Endodermal cell (in vitro differentiated cells): ENCODE data around the gene HGFAC. TPM values are rescaled to one million over a fixed set of nuclear protein-coding genes. Genes with fewer than 3 reads are reported as not detected.

Experiments used
- DNase-seq: peaks from one replicate; pipeline ENCODE4 v3.0.0-alpha.2; 2017
- H3K27ac ChIP-seq: 2 replicates; pipeline ENCODE4 v1.5.1; 2013; ENCODE audit warnings: mild to moderate bottlenecking, low read depth, low read length, moderate library complexity
- H3K27me3 ChIP-seq: 2 replicates; pipeline ENCODE4 v1.6.1; 2013; ENCODE audit warnings: mild to moderate bottlenecking, low read length, moderate library complexity; ENCODE audit not compliant: insufficient read depth, control insufficient read depth, poor library complexity, severe bottlenecking
- H3K36me3 ChIP-seq: 2 replicates; pipeline ENCODE4 v1.7.0; 2013; ENCODE audit warnings: mild to moderate bottlenecking, low read length, moderate library complexity; ENCODE audit not compliant: control insufficient read depth, insufficient read depth
- H3K4me1 ChIP-seq: one replicate; pipeline ENCODE4 v1.7.0; 2013; ENCODE audit warnings: low read length; ENCODE audit not compliant: control insufficient read depth, insufficient read depth
- H3K4me3 ChIP-seq: 2 replicates; pipeline ENCODE4 v1.5.1; 2013; ENCODE audit warnings: mild to moderate bottlenecking, low read length, moderate library complexity
- H3K9ac ChIP-seq: 2 replicates; pipeline ENCODE4 v1.6.1; 2013; ENCODE audit warnings: mild to moderate bottlenecking, low read length, moderate library complexity; ENCODE audit not compliant: poor library complexity, severe bottlenecking; ENCODE audit errors: extremely low read depth
- H3K9me3 ChIP-seq: 2 replicates; pipeline ENCODE4 v1.6.1; 2013; ENCODE audit warnings: mild to moderate bottlenecking, low read length, moderate library complexity; ENCODE audit not compliant: control insufficient read depth
- H3K27ac Mint-ChIP-seq: 2 replicates; pipeline ENCODE4 v1.8.0; 2020; ENCODE audit warnings: mixed read lengths
- H3K27me3 Mint-ChIP-seq: 2 replicates; pipeline ENCODE4 v1.8.0; 2021; ENCODE audit warnings: mild to moderate bottlenecking, mixed read lengths; ENCODE audit not compliant: insufficient read depth
- H3K36me3 Mint-ChIP-seq: 2 replicates; pipeline ENCODE4 v1.8.0; 2020; ENCODE audit warnings: low read depth, mixed read lengths
- H3K4me1 Mint-ChIP-seq: 2 replicates; pipeline ENCODE4 v1.8.0; 2020; ENCODE audit warnings: mixed read lengths
- H3K4me3 Mint-ChIP-seq: 2 replicates; pipeline ENCODE4 v1.8.0; 2020; ENCODE audit warnings: mild to moderate bottlenecking, moderate library complexity, mixed read lengths
- H3K9me3 Mint-ChIP-seq: 2 replicates; pipeline ENCODE4 v1.8.0; 2020; ENCODE audit warnings: mild to moderate bottlenecking, mixed read lengths
- CTCF ChIP-seq: fragments of 200-600 bp; sonication (generic); conservative IDR thresholded peaks from 2 replicates; pipeline ENCODE4 v1.5.0; 2021; ENCODE audit warnings: antibody characterized with exemption, mild to moderate bottlenecking
- WGBS, 2 experiments: methylation state at CpG; one replicate each; pipeline versions ENCODE4 v1.1.5 to v1.1.7; 2013; ENCODE audit warnings: missing lambda C conversion rate in 2 of 2, mixed read lengths in 1 of 2; ENCODE audit not compliant: insufficient coverage in 1 of 2, insufficient read length in 1 of 2; 5-methylcytosine and 5-hydroxymethylcytosine counted together
- total RNA-seq, 2 donors: library from RNA; stranded (reverse); fragmentation: NEBNext Ultra II Directional in 1 of 2; extraction: Animal tissue kit (Norgen Biotek cat#: 25700) in 1 of 2; gene quantifications; 2 replicates in 1 of 2; 3 replicates in 1 of 2; pipeline ENCODE4 v1.2.1, GENCODE V29; 2021

The HGFAC gene
- total RNA-seq, 2 donors from 2014 or later, result 0.46 TPM; not detected in 1

- no peak for DNase-seq
- peaks cover 30% of the 10 kb centered on the region for H3K36me3 Mint-ChIP-seq
- Histone ChIP-seq H3K36me3 (peaks cover 5% of the 10 kb centered on the region), H3K9ac (no peak overlapping the region), H3K4me1 (peaks cover 11% of the 10 kb centered on the region), H3K9me3 (peaks cover 9% of the 10 kb centered on the region), H3K27me3 (no peaks in the 10 kb centered on the region), H3K4me3 (no peak overlapping the region), H3K27ac (no peak overlapping the region)
- no peaks in the 10 kb centered on the region for H3K27me3 Mint-ChIP-seq
- no peak overlapping the region for H3K4me3 Mint-ChIP-seq
- H3K4me1 Mint-ChIP-seq, result peaks cover 25% of the 10 kb centered on the region
- WGBS, 2 experiments, result 98 to 100% methylated on average over 2 to 4 of the region's 4 CpGs
- peaks cover 24% of the 10 kb centered on the region for H3K9me3 Mint-ChIP-seq
- TF ChIP-seq CTCF, result peak; percentile 32
- no peak overlapping the region for H3K27ac Mint-ChIP-seq
These were observed 37.2 kb upstream of the HGFAC start for GRCh38 chr4:3404546-3404945.

GRCh38 chr4:3405176-3405575 lies 36.6 kb upstream of the HGFAC start:
- H3K27me3 ChIP-seq, result no peaks in the 10 kb centered on the region
- H3K9me3 ChIP-seq, result peaks cover 9% of the 10 kb centered on the region
- Mint-ChIP-seq H3K27ac (no peak overlapping the region), H3K4me1 (peaks cover 28% of the 10 kb centered on the region), H3K9me3 (peaks cover 24% of the 10 kb centered on the region), H3K4me3 (no peak overlapping the region), H3K36me3 (peaks cover 30% of the 10 kb centered on the region), H3K27me3 (no peaks in the 10 kb centered on the region)
- WGBS, 2 experiments, result 91 to 94% methylated on average over 8 of the region's 8 CpGs
- no peak overlapping the region for H3K27ac ChIP-seq
- peaks cover 5% of the 10 kb centered on the region for H3K36me3 ChIP-seq
- H3K4me3 ChIP-seq, result no peak overlapping the region
- DNase-seq, result no peak
- peaks cover 11% of the 10 kb centered on the region for H3K4me1 ChIP-seq
- TF ChIP-seq CTCF, result no peak
- no peak overlapping the region for H3K9ac ChIP-seq

GRCh38 chr4:3406021-3406420 lies 35.7 kb upstream of the HGFAC start:
- Histone ChIP-seq H3K27me3 (no peaks in the 10 kb centered on the region), H3K9me3 (peaks cover 9% of the 10 kb centered on the region), H3K36me3 (peaks cover 5% of the 10 kb centered on the region), H3K4me1 (peaks cover 11% of the 10 kb centered on the region), H3K27ac (no peak overlapping the region), H3K4me3 (no peak overlapping the region), H3K9ac (no peak overlapping the region)
- H3K27ac Mint-ChIP-seq, result no peak overlapping the region
- H3K36me3 Mint-ChIP-seq, result peaks cover 30% of the 10 kb centered on the region
- H3K9me3 Mint-ChIP-seq, result peaks cover 24% of the 10 kb centered on the region
- WGBS, 2 experiments, result 93 to 98% methylated on average over 8 to 13 of the region's 13 CpGs
- no peak for TF ChIP-seq CTCF
- no peaks in the 10 kb centered on the region for H3K27me3 Mint-ChIP-seq
- peaks cover 28% of the 10 kb centered on the region for H3K4me1 Mint-ChIP-seq
- H3K4me3 Mint-ChIP-seq, result no peak overlapping the region
- DNase-seq, result peak; percentile 25
